Measurements from ENCODE around the gene WIF1.

WIF1 gene

DNA sequence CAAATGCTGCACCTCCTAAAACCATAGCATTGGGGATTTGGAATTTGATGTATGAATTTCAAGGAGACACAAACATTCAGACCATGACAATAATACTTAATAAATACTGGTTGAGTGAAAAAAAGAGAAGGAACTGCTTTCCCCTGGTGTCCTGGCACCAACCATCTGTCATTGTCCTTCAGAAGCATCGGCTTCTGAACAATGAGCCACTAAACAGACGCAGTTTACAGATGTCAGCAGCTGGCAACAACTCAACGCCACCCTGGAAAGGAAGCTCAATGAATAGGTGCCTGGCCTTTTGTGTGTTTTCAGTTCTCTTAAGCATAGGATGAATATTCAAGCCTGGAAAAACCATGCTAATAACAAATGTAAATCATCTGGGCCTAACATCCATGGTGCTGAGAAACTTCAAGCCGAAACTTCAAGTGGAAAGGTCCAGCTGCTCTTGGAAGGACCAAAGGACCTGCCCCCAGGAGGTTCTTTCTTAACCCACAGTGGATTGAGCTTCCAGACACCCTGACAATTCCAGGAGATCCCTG is 101.3 kb downstream of the WIF1 start:
- no peak for DNase-seq

DNA sequence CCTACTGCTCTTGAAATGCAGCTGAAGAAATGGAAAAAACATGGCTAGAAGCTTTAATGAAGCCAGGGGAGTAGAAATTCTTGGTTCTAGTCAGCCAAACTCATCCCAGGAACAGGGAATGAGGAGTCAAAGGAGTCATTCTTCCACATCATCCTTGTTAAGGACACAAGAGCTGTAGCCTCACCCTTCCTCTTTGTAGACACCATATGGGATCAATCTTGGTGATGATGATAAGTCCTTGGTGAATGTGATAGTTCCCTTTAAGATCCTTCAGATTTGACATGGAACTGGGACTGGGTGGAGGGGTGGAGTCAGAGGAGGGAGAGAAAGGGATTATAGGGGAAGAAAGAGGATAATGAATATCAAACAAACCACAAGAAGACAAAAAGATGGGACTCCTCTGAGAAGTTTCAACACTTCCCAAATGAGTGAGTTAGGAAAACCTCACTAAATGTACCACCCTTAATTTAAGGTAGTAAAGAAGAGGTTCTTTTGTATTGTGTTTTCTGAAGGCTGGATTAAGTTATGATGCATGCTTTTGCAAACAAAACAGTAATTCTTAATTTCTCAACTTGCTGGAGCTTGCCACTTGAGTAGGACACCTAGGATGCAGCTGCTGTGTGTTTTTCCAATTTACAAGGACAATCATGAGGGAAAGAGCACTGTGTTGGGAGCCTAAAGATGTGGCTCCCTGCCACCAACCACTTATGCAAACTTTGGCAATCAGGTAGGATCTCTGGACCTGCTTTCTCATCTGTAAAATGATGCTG is 104.0 kb downstream of the WIF1 start:
- DNase-seq: no peak

DNA sequence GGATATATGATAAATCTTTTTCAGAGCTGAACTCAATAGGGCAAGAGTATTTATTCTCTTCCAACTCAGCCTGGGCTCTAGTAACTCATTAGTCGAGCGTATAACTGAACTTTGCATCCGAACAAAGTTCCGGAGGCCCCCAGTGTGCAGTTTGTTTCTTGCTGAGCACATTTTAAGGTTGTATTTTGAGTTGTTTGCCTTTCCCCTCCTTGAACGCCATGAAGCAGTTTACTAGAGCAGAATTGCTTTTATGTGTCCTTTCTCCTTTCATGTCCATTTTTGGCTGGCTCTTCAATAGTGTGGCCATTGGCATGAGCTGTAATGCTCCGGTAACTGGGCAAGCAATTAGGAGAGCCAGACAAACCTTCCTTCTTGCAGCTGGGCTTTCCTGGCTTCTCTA is 105.3 kb downstream of the WIF1 start:
- no peak for DNase-seq

DNA sequence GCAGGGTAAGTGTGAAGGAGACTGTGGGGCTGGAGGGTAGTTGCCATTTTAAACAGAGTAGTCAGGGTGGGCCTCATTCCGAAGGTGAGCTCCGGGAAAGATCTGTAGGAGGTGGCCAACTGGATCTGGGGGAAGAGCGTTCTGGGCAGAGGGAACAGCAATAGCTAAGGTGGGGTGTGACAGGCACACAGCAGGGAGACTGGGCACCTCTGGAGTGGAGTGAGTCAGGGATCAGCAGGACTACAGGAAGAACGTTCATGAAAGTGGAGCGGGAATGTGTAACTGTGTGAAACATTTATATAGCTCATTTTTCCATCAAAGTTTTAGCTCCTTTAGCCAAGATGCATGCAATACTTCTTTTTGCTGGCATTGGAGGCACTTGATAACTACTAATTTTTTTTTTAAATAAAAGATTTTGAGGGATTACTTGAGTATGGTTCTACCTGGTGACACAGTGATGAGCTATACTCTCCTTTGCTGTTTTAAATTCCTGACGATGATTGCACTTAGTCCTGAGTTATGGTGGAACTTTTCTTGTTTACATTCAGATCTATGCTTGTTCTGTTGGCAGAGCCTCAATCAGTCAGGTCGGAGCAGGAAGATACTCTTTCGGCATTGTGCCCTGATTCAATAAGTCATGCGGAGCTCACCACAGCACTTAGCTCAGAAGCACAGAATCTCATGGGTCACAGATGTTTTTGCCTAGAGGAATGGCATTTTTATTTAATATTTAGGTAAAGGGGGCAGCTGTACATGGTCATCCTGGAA is 106.4 kb downstream of the WIF1 start:
- DNase-seq: no peak

DNA sequence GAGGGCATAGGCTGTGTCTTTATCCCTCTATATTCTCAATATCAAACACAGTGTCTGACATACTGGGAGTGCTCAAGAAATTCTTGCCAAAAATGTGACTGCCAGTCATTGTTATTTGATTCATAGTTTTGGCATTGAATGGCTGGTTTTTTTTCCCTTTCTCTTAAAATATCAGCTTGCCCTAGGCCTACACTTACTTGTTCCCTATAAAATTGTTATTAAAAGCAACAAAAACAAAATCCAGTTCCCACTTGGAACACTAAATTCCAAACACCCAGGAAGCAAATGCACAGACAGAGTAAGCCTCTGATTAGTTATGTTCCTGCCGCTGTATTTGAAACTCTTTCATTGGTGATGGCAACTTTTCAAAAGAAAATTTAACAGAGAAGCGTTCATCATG is 110.7 kb downstream of the WIF1 start:
- DNase-seq: no peak

DNA sequence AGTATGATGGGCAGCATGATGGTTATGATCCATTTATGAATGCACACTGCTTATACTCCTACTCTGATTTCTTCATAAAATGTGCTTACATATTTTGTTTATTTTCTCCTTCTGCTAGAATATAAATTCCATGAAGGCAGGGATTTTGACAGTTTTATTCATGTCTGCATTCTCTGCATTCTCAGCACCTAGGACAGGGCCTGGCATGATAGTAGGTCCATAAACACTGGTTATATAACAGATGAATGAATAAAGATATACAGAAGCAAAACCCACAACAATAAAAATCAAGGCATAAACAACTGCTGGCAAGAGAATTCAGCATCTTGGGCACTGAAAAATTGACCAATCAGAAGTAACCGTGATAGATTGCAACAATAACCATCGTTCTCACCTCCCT is 115.4 kb downstream of the WIF1 start:
- DNase-seq: no peak

DNA sequence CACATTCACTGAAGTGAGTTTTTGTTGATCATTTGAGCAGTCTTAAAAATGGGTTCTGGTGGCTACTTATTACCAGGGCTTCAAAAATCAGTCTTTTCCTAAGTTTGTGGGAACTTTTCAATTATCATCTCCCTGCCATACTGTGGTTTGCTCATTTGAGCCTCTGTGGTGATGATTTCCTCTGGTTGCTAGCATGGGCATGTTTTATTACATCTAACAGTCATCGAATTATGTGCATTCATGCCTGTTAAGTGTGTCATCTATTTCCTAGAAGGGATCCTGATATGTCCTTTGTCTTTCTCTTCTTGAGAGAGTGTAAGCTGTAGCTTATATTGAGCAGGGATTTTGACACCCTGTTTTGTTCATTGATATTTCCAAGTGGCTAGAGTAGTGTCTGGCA is 116.8 kb downstream of the WIF1 start:
- no peak for DNase-seq
